Ectodermal cell (in vitro differentiated cells): ENCODE results near the gene TRIM73.
A peak's percentile ranks its signal among the peaks of the same experiment; 100 is the strongest.
"Not testable (repeated sequence)": the region's sequence is repeated elsewhere in the genome, so short reads cannot be mapped to it uniquely, and the experiment has no call there.

Source experiments
- H3K27ac ChIP-seq: 2 replicates; pipeline ENCODE4 v1.7.0; 2013; ENCODE audit warnings: mild to moderate bottlenecking, low read depth, low read length; ENCODE audit not compliant: insufficient read depth, poor library complexity, severe bottlenecking
- H3K27me3 ChIP-seq: 2 replicates; pipeline ENCODE4 v1.7.0; 2013; ENCODE audit warnings: mild to moderate bottlenecking, low read length; ENCODE audit not compliant: insufficient read depth, control insufficient read depth, poor library complexity, severe bottlenecking
- H3K36me3 ChIP-seq: one replicate; pipeline ENCODE4 v1.7.0; 2013; ENCODE audit warnings: low read length; ENCODE audit not compliant: control insufficient read depth, insufficient read depth
- H3K4me1 ChIP-seq: one replicate; pipeline ENCODE4 v1.7.0; 2013; ENCODE audit warnings: low read length; ENCODE audit not compliant: control insufficient read depth, insufficient read depth
- H3K4me3 ChIP-seq: 2 replicates; pipeline ENCODE4 v1.7.0; 2013; ENCODE audit warnings: low read depth, low read length, control low read depth; ENCODE audit not compliant: insufficient read depth
- H3K9me3 ChIP-seq: 2 replicates; pipeline ENCODE4 v1.7.0; 2013; ENCODE audit warnings: mild to moderate bottlenecking, low read length, moderate library complexity; ENCODE audit not compliant: control insufficient read depth
- WGBS, 2 experiments: methylation state at CpG; one replicate each; pipeline ENCODE4 v1.1.7; 2013; ENCODE audit warnings: missing lambda C conversion rate in 2 of 2; 5-methylcytosine and 5-hydroxymethylcytosine counted together

Gene TRIM73

GRCh38 chr7:75415829-75416373, 20.5 kb downstream of the TRIM73 start:
- H3K4me1 ChIP-seq, H3K27ac ChIP-seq: not testable (repeated sequence)
- 96 to 99% methylated on average over 18 of the region's 27 CpGs for WGBS, 2 experiments

DNA sequence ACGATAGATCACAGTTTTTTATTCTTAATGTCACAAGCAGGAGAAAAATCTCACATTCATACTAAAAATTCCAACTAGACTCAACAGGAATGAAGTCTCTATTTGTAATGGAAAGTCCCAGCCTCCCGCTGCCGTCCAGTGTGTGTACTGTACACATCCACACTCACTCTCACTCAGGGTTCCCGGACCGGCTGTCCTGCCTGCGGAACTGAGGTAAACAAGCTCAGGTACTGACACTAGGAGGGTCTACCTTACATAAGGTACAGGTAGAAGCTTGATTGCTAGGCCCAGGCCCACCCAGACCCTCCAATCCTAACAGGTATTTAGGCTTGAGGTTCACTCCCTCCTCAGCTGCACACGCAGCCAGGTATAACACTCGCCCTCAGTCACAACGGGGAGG, 21.4 kb downstream of the TRIM73 start:
- not testable (repeated sequence) for H3K27me3 ChIP-seq, H3K4me1 ChIP-seq, H3K4me3 ChIP-seq, H3K36me3 ChIP-seq, H3K9me3 ChIP-seq, H3K27ac ChIP-seq
- 98 to 100% methylated on average over 8 of the region's 9 CpGs for WGBS, 2 experiments

More at GRCh38 chr7:75415829-75416373, 20.5 kb downstream of the TRIM73 start:
- not testable (repeated sequence) for H3K9me3 ChIP-seq, H3K4me3 ChIP-seq, H3K27me3 ChIP-seq, H3K36me3 ChIP-seq

DNA sequence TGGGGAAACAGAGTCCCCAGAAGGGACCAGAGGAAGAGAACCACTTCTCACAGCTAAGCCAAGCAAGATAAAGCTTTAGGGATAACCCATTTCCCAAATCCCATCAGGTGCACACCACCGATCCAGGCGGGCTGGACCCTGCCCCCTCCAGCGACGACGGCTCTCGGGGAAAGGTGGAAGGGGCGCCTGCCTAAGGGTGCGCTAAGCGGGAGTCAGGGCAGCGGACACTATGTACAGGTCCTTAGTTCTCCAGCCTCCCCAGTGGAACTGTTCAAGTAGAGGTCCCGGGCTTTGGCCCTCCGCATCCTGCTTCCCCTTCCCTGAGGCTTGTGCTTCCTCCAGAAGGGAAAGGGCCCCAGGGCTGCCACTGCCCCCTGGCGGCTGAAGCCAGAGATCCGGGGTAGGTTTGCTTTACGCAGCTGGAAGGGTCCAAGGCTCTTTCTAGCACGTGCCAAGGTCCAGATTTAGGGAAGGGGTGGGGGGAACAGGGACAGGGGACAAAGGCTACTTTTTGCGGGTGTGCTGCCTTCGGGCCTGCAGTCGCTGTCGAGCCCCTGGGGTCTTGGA, 22.9 kb downstream of the TRIM73 start:
- H3K4me3 ChIP-seq, H3K4me1 ChIP-seq, H3K36me3 ChIP-seq, H3K9me3 ChIP-seq, H3K27ac ChIP-seq, H3K27me3 ChIP-seq: not testable (repeated sequence)
- WGBS, 2 experiments, result 92 to 93% methylated on average over 10 to 13 of the region's 20 CpGs

DNA sequence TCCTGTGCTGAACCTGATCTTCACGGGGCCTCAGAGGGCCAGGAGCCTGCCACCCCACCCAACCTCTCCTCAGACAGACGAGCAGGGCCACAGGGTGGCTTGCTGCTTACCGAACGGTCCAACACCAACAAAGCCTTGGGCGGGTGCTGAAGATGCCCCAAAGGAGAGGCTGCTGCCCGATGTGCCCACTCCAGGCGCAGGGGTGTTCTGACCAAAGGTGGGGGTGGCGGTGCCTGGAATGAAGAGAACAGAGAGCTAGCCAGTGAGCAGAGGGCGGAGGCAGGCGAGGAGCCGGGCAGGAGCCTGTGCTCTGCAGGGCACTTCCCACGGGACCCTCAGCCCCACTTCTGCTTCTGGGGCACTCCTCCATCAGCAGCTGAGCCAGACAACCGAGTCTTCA, 23.8 kb downstream of the TRIM73 start:
- 93 to 96% methylated on average over 10 to 12 of the region's 13 CpGs for WGBS, 2 experiments
- not testable (repeated sequence) for H3K9me3 ChIP-seq, H3K4me3 ChIP-seq, H3K27ac ChIP-seq, H3K4me1 ChIP-seq, H3K36me3 ChIP-seq, H3K27me3 ChIP-seq

GRCh38 chr7:75419693-75420092, 24.3 kb downstream of the TRIM73 start:
- 93 to 97% methylated on average over 11 of the region's 13 CpGs for WGBS, 2 experiments
- not testable (repeated sequence) for H3K9me3 ChIP-seq, H3K4me1 ChIP-seq, H3K36me3 ChIP-seq, H3K27me3 ChIP-seq, H3K4me3 ChIP-seq, H3K27ac ChIP-seq

- not testable (repeated sequence) for H3K36me3 ChIP-seq, H3K27ac ChIP-seq, H3K4me1 ChIP-seq, H3K4me3 ChIP-seq, H3K27me3 ChIP-seq, H3K9me3 ChIP-seq
- 94% methylated on average over 10 of the region's 13 CpGs for WGBS, 2 experiments
These were observed 24.7 kb downstream of the TRIM73 start for GRCh38 chr7:75420152-75420551.

DNA sequence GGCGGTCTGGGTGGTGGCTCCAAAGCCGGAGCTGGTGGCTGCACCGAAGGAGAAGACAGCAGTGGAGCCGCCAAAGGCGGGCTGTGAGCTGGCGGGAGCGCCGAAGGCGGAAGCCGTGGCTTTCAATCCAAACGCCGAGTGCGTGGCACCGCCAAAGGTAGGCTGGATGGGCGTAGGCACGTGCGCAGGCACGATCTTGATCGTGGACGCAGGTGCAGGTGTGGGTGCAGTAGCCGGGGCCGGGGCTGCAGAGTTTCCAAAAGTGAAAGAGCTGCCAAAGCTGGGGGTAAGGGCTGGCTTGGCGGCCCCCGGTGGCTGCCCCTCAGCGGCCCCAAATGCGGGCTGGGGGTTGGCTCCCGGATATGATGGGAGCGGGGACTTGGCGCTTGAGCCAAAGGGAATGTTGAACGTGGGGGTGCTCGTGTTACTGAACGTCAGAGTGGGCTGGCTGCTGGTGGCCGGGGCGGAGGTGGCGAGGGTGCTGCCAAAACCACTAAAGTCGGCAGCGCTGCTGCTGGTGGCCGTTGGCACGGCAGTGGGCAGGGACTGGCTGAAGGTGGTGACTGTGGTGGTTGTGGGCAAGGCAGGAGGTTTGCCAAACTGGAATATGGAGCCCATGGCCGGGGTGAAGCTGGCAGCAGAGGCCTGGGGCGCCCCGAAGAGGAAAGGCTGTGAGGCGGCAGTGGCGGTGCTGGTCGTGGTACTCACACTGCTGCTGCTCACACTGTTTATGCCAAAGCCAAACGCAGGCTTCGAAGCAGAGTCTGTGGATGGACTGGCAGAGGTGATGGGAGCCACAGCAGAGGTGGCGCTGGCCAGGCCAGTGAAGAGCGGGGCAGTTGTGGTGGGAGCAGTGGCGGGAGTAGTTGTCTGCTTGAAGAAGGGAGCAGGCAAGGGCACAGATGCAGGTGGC, 26.6 kb downstream of the TRIM73 start:
- not testable (repeated sequence) for H3K4me3 ChIP-seq, H3K27me3 ChIP-seq, H3K27ac ChIP-seq, H3K4me1 ChIP-seq, H3K36me3 ChIP-seq, H3K9me3 ChIP-seq
- WGBS, 2 experiments, result 96 to 98% methylated on average over 26 to 28 of the region's 50 CpGs

DNA sequence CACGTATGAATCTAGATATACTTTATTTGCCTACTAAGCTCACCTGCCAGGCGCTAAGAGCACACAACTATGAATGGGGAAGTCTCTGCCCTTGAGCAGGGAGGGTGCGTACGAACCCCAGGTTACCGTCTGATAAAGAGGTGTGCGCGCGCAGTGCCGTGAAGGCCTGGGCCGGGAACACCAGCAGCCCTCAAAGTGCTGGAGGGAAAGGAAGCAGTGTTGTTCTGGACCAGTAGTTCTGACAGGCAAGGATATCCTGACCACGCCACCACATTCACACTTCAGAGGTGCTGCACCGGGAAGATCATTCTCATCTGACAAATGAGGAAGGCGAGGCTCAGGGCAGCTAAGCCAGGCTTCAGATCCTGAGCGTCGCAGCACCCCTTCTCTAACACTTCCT, 28.1 kb downstream of the TRIM73 start:
- H3K4me1 ChIP-seq, H3K4me3 ChIP-seq, H3K9me3 ChIP-seq, H3K36me3 ChIP-seq, H3K27me3 ChIP-seq, H3K27ac ChIP-seq: not testable (repeated sequence)
- WGBS, 2 experiments, result 92% methylated on average over 11 of the region's 15 CpGs

- H3K27me3 ChIP-seq, H3K27ac ChIP-seq, H3K4me3 ChIP-seq, H3K4me1 ChIP-seq, H3K9me3 ChIP-seq: not testable (repeated sequence)
- H3K36me3 ChIP-seq, result peaks cover 27% of the 10 kb centered on the region
- WGBS, 2 experiments, result 97 to 99% methylated on average over 4 of the region's 4 CpGs
These were observed 43.6 kb downstream of the TRIM73 start for GRCh38 chr7:75439000-75439399.

- Histone ChIP-seq H3K4me3 (peak overlapping the region; percentile 45), H3K36me3 (peaks cover 13% of the 10 kb centered on the region)
- 3 to 7% methylated on average over 3 to 4 of the region's 37 CpGs for WGBS, 2 experiments
- H3K4me1 ChIP-seq, H3K9me3 ChIP-seq, H3K27ac ChIP-seq, H3K27me3 ChIP-seq: not testable (repeated sequence)
These were observed 46.7 kb downstream of the TRIM73 start for GRCh38 chr7:75442101-75442464.
